GM13977 (cell line): ENCODE results near the gene ALDH3A2.

Source experiments
- DNase-seq: peaks from one replicate; pipeline ENCODE4 v3.0.0; 2012; ENCODE audit warnings: low spot score
- CTCF ChIP-seq: IDR thresholded peaks from 2 replicates; pipeline ENCODE4 v1.5.1; 2012; ENCODE audit warnings: mild to moderate bottlenecking, control low read depth; ENCODE audit not compliant: insufficient read depth; ENCODE audit errors: extremely low read depth, missing control alignments
- in situ Hi-C: fragments of 300-500 bp; cut with MboI; formaldehyde crosslinking; loops from one replicate; pipeline ENCODE4 v1.12.0; 2022; ENCODE audit warnings: low sequenced_read_pairs, low pct_unique_long_range_greater_than_20kb, mixed read lengths, inconsistent platforms; ENCODE audit not compliant: unreplicated experiment

The ALDH3A2 gene

DNA sequence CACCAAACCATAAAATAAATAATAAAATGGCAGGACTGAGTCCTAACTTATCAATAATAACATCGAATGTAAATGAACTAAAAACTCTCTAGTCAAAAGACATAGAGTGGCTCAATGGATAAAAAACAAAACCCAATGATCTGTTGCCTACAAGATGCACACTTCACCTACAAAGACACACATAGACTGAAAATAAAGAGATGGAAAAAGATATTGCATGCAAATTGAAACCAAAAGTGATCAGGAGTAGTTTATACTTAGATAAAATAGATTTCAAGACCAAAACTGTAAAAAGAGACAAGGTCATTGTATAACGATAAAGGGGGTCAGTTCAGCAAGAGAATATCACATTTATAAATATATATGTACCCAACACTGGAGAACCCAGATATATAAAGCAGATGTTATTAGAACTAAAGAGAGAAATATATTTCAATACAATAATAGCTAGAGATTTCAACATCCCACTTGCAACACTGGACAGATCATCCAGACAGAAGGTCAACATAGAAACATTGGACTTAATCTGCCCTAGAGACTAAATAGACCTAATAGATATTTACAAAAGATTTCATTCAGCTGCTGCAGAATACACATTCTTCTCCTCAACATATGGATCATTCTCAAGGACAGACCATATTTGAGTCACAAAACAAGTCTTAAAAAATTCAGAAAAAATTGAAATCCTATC is 38.0 kb downstream of the ALDH3A2 start:
- in situ Hi-C loops, result no loop called here
- no peak for TF ChIP-seq CTCF

DNA sequence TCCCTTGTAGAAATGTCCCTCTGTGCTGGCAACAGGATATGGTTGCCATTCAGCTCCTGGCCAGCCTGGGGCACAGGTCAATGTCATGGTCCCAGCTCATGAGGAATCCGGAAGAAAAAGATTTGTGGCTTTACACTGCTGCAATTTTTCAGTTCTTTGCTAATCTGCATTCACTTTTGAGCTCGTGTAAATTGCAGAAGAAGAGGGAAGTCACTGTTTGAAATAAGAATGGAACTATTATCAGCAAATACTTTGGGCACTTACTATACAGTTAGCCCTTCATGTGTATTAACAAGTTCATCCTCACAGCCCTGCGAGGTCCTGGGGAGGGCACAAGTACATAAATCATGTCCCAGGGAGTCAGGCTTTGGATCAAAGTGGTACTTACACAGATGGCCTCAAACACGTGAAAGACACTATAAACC is 53.7 kb downstream of the ALDH3A2 start:
- no peak for TF ChIP-seq CTCF
- no peak for DNase-seq
- in situ Hi-C loops, result loop anchor here (25.0 kb wide), 1 partner anchor 90 kb away; no protein-coding TSS in a partner anchor

More for the DNA sequence above, 38.0 kb downstream of the ALDH3A2 start:
- DNase-seq, result no peak

- DNase-seq, result peak; percentile 21
- no peak for TF ChIP-seq CTCF
- in situ Hi-C loops, result loop anchor here (25.0 kb wide), 1 partner anchor 91 kb away; no protein-coding TSS in a partner anchor
These were observed 54.7 kb downstream of the ALDH3A2 start for GRCh38 chr17:19703106-19703827.

GRCh38 chr17:19703828-19704613 is 55.5 kb downstream of the ALDH3A2 start:
- DNase-seq, result peak; percentile 17

GRCh38 chr17:19705201-19705600 is 56.6 kb downstream of the ALDH3A2 start:
- no peak for DNase-seq
- TF ChIP-seq CTCF, result no peak
- in situ Hi-C loops, result loop anchor here (25.0 kb wide), 1 partner anchor 93 kb away; no protein-coding TSS in a partner anchor

More at GRCh38 chr17:19703828-19704613, 55.5 kb downstream of the ALDH3A2 start:
- TF ChIP-seq CTCF, result no peak
- in situ Hi-C loops, result loop anchor here (25.0 kb wide), 1 partner anchor 92 kb away; no protein-coding TSS in a partner anchor
